Chondrocyte (in vitro differentiated cells): ENCODE measurements around the gene TMEM202. TPM values are rescaled to one million over a fixed set of nuclear protein-coding genes. Genes with fewer than 3 reads are reported as not detected.
A peak's percentile ranks its signal among the peaks of the same experiment; 100 is the strongest.

Experiments
- DNase-seq: peaks from one replicate; pipeline ENCODE4 v3.0.0; 2021; ENCODE audit warnings: mixed read lengths, low spot score
- H3K27ac Mint-ChIP-seq: one replicate; pipeline ENCODE4 v1.8.0; 2021; ENCODE audit warnings: mild to moderate bottlenecking, moderate library complexity, mixed read lengths; ENCODE audit not compliant: unreplicated experiment
- H3K27me3 Mint-ChIP-seq: 2 replicates; pipeline ENCODE4 v1.8.0; 2021; ENCODE audit warnings: low read depth, mixed read lengths
- H3K36me3 Mint-ChIP-seq: 2 replicates; pipeline ENCODE4 v1.8.0; 2021; ENCODE audit warnings: low read depth, mixed read lengths
- H3K4me1 Mint-ChIP-seq: 2 replicates; pipeline ENCODE4 v1.8.0; 2021; ENCODE audit warnings: low read depth, mild to moderate bottlenecking, mixed read lengths
- H3K4me3 Mint-ChIP-seq: one replicate; pipeline ENCODE4 v1.8.0; 2021; ENCODE audit warnings: mild to moderate bottlenecking, moderate library complexity, mixed read lengths; ENCODE audit not compliant: unreplicated experiment
- H3K9me3 Mint-ChIP-seq: 2 replicates; pipeline ENCODE4 v1.8.0; 2021; ENCODE audit warnings: low read depth, mixed read lengths
- CTCF ChIP-seq: fragments of 200-600 bp; sonication (generic); IDR thresholded peaks from 2 replicates; pipeline ENCODE4 v1.5.0; 2021; ENCODE audit warnings: antibody characterized with exemption, mild to moderate bottlenecking, moderate library complexity
- long read RNA-seq: library from polyadenylated mRNA; stranded (forward); transcript quantifications from one replicate; pipeline ENCODE4 v2.0.0, GENCODE V29; 2021
- total RNA-seq: library from RNA; stranded (reverse); gene quantifications from 3 replicates; pipeline ENCODE4 v1.2.1, GENCODE V29; 2021

Gene TMEM202
- total RNA-seq = not detected in 3 replicates
- long read RNA-seq = 0 reads

- Mint-ChIP-seq H3K4me3 (no peak within 1 kb of the TSS), H3K27me3 (peaks cover 52% of the 10 kb centered on the region), H3K36me3 (no peaks in the 10 kb centered on the region), H3K4me1 (no peaks in the 10 kb centered on the region), H3K9me3 (no peaks in the 10 kb centered on the region), H3K27ac (no peak within 1 kb of the TSS)
- no peak for DNase-seq
- TF ChIP-seq CTCF = no peak
Measured at GRCh38 chr15:72397796-72398588, at the start of gene TMEM202. Gene TMEM202 (plus strand): TSS chr15:72398305. CDS start chr15:72398327, 22 bp downstream.

- no peak overlapping the region for H3K4me3 Mint-ChIP-seq
- no peak overlapping the region for H3K27ac Mint-ChIP-seq
- DNase-seq = no peak
- H3K36me3 Mint-ChIP-seq = peaks cover 33% of the 10 kb centered on the region
- TF ChIP-seq CTCF = no peak
- no peaks in the 10 kb centered on the region for H3K4me1 Mint-ChIP-seq
- no peaks in the 10 kb centered on the region for H3K9me3 Mint-ChIP-seq
- H3K27me3 Mint-ChIP-seq = no peaks in the 10 kb centered on the region
Measured at GRCh38 chr15:72353266-72353665, 44.8 kb upstream of the TMEM202 start.

- no peak for DNase-seq
- TF ChIP-seq CTCF = no peak
- Mint-ChIP-seq H3K27ac (no peak overlapping the region), H3K9me3 (no peaks in the 10 kb centered on the region), H3K4me1 (peaks cover 10% of the 10 kb centered on the region), H3K36me3 (peaks cover 25% of the 10 kb centered on the region), H3K27me3 (no peaks in the 10 kb centered on the region), H3K4me3 (no peak overlapping the region)
Measured at GRCh38 chr15:72354496-72354895, 43.6 kb upstream of the TMEM202 start.

- H3K4me1 Mint-ChIP-seq = peaks cover 10% of the 10 kb centered on the region
- H3K36me3 Mint-ChIP-seq = peaks cover 11% of the 10 kb centered on the region
- DNase-seq = no peak
- no peak for TF ChIP-seq CTCF
- no peaks in the 10 kb centered on the region for H3K9me3 Mint-ChIP-seq
- H3K4me3 Mint-ChIP-seq = no peak overlapping the region
- no peaks in the 10 kb centered on the region for H3K27me3 Mint-ChIP-seq
- no peak overlapping the region for H3K27ac Mint-ChIP-seq
Measured at GRCh38 chr15:72358121-72358520, 40.0 kb upstream of the TMEM202 start.

- no peaks in the 10 kb centered on the region for H3K27me3 Mint-ChIP-seq
- H3K36me3 Mint-ChIP-seq = peaks cover 6% of the 10 kb centered on the region
- no peaks in the 10 kb centered on the region for H3K9me3 Mint-ChIP-seq
- H3K4me1 Mint-ChIP-seq = peaks cover 10% of the 10 kb centered on the region
- no peak for DNase-seq
- TF ChIP-seq CTCF = no peak
- H3K4me3 Mint-ChIP-seq = no peak overlapping the region
- peak overlapping the region; percentile 74 for H3K27ac Mint-ChIP-seq
Measured at GRCh38 chr15:72358650-72359171, 39.4 kb upstream of the TMEM202 start.
